Mucosa of stomach (tissue), 1 donor: ENCODE data around the gene FPGS.

Source experiments
- H3K27me3 ChIP-seq: one replicate; pipeline ENCODE4 v1.7.0; 2013; ENCODE audit warnings: mild to moderate bottlenecking, low read length; ENCODE audit not compliant: control insufficient read depth, insufficient read depth
- H3K36me3 ChIP-seq: one replicate; pipeline ENCODE4 v1.7.0; 2013; ENCODE audit warnings: low read length; ENCODE audit not compliant: control insufficient read depth, insufficient read depth
- H3K4me1 ChIP-seq: one replicate; pipeline ENCODE4 v1.7.0; 2013; ENCODE audit warnings: mild to moderate bottlenecking, low read length; ENCODE audit not compliant: control insufficient read depth, insufficient read depth
- H3K4me3 ChIP-seq: one replicate; pipeline ENCODE4 v1.7.0; 2013; ENCODE audit warnings: low read length
- H3K9ac ChIP-seq: one replicate; pipeline ENCODE4 v1.7.0; 2013; ENCODE audit warnings: mild to moderate bottlenecking, low read length, moderate library complexity
- H3K9me3 ChIP-seq: one replicate; pipeline ENCODE4 v1.7.0; 2013; ENCODE audit warnings: mild to moderate bottlenecking, low read length, moderate library complexity; ENCODE audit not compliant: control insufficient read depth
- donor health status: Pancreatic carcinoma.

FPGS gene

DNA sequence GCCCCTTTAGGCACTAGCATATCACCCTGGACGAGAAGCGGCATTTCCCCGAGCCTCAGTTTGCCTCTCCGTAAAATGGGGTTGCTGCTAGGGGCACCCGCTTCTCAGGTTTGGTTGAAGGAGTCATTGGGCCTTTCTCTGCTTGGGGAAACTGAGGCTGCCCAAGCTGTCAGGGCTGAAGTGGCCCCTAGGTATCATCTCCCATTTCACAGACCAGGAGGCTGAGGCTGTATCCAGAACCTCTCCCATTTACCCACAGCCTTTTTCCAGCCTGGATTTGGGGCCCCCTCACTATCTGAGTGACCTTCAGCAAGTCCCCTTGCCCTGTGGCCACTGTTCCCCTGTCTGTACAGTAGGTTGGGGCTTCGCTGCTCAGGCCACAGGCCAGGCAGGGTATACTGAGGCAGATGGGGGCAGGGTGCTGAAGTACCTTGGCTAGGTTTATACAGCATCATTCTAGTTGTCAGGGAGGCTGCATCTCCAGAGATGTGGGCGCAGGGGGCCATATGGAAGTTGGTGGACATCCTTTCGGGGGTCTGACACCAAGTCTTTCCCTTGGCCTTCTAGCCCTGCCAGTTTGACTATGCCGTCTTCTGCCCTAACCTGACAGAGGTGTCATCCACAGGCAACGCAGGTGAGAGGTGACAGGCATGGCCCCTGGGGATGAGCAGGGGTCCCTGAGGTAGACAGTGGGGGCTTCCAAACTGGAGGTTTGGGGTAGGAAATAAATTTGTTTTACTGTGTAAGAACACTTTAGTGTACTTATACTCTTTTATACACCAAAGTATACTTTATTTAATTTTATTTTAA lies 7.9 kb downstream of the FPGS start:
- no peaks in the 10 kb centered on the region for H3K27me3 ChIP-seq
- no peak overlapping the region for H3K4me3 ChIP-seq
- H3K9me3 ChIP-seq, result no peaks in the 10 kb centered on the region
- no peak overlapping the region for H3K9ac ChIP-seq
- H3K36me3 ChIP-seq, result peaks cover 5% of the 10 kb centered on the region
- peaks cover 14% of the 10 kb centered on the region for H3K4me1 ChIP-seq

DNA sequence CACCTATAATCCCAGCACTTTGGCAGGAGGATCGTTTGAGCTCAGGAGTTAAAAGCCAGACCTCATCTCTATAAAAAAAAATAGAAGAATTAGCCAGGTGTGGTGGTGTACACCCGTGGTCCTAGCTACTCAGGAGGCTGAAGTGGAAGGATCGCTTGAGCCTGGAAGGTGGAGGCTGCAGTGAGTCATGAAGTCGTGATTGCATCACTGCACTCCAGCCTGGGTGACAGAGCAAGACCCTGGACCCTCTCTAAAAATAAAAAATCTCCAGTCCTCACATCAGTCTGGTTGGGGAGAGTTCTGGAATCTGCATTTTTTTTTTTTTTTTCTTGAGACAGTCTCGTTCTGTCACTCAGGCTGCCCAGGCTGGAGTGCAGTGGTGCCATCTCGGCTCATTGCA lies 9.3 kb downstream of the FPGS start:
- peaks cover 5% of the 10 kb centered on the region for H3K36me3 ChIP-seq
- H3K9me3 ChIP-seq, result no peaks in the 10 kb centered on the region
- H3K4me3 ChIP-seq, result no peak overlapping the region
- H3K9ac ChIP-seq, result no peak overlapping the region
- no peaks in the 10 kb centered on the region for H3K27me3 ChIP-seq
- peaks cover 14% of the 10 kb centered on the region for H3K4me1 ChIP-seq

DNA sequence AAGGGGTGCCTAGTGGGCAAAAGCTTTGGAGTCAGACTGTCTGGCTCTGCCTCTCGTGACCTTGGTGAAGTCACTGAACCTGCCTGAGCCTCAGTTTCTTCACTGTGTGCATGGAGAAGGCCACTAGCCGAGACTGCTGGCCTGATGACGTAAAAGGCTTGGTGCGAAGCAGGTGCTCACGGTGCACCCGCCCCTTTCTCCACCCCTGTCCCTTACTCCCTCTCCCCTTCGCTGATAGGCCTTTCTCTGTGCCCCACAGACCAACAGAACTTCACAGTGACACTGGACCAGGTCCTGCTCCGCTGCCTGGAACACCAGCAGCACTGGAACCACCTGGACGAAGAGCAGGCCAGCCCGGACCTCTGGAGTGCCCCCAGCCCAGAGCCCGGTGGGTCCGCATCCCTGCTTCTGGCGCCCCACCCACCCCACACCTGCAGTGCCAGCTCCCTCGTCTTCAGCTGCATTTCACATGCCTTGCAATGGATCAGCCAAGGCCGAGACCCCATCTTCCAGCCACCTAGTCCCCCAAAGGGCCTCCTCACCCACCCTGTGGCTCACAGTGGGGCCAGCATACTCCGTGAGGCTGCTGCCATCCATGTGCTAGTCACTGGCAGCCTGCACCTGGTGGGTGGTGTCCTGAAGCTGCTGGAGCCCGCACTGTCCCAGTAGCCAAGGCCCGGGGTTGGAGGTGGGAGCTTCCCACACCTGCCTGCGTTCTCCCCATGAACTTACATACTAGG lies 10.4 kb downstream of the FPGS start:
- no peak overlapping the region for H3K4me3 ChIP-seq
- H3K9me3 ChIP-seq, result no peaks in the 10 kb centered on the region
- H3K4me1 ChIP-seq, result peaks cover 14% of the 10 kb centered on the region
- no peak overlapping the region for H3K9ac ChIP-seq
- peaks cover 5% of the 10 kb centered on the region for H3K36me3 ChIP-seq
- H3K27me3 ChIP-seq, result no peaks in the 10 kb centered on the region

DNA sequence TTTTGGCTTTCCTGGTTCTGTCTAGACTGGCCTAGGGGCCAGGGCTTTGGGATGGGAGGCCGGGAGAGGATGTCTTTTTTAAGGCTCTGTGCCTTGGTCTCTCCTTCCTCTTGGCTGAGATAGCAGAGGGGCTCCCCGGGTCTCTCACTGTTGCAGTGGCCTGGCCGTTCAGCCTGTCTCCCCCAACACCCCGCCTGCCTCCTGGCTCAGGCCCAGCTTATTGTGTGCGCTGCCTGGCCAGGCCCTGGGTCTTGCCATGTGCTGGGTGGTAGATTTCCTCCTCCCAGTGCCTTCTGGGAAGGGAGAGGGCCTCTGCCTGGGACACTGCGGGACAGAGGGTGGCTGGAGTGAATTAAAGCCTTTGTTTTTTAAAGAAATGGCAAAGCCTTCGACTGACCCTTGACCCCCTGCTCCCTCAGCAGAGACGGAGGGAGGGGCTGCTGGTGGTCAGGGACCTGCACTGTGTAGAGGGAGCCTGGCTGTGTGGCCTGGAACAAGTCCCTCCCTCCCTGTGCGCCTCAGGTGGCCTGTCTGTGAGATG lies 11.1 kb downstream of the FPGS start:
- Histone ChIP-seq H3K36me3 (peaks cover 5% of the 10 kb centered on the region), H3K4me3 (no peak overlapping the region), H3K9me3 (no peaks in the 10 kb centered on the region), H3K4me1 (peaks cover 12% of the 10 kb centered on the region), H3K9ac (no peak overlapping the region), H3K27me3 (no peaks in the 10 kb centered on the region)

DNA sequence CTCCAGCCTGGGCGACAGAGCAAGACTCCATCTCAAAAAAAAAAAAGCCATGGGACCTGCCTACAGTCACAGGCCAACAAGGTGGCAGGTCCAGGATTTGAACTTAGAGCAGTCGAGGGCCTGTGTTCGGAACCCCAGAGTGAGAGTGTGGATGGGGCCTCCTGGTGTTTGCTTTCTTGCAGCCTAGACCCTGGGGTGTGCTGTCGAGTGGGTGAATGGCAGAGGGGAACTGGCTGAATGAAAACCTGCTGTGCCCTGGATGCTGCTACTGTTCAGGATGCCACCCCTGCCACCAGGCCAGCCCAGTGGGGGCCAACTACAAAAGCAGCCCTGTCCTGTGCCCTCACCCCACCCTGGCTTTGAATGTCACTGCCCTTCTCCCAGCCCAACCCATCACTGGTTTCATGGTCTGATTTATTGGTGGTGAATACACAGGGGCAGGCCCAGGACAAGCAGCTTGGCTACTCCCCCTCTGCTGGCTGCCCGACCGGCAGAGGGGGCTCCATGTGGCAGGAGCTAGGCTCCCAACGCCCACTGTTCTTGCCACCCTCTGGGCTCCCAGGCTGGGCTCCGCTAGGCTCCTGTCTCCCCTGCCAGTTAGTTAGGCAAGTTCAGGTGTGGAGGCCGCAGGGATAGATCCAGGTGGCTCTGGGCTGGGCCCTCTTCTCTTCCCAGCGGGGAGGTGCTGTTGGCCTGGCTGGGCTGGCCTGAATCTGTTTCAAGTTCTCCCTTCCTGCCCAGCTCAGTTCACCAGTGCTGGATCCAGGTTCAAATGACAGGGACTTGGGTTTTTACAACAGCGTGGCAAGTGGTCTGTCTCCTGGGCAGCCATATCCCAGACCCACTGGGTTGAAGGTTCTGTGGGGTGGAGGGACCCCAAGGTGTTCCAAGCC lies 12.2 kb downstream of the FPGS start:
- Histone ChIP-seq H3K9me3 (no peaks in the 10 kb centered on the region), H3K4me3 (no peak overlapping the region), H3K9ac (no peak overlapping the region), H3K4me1 (peaks cover 3% of the 10 kb centered on the region), H3K27me3 (no peaks in the 10 kb centered on the region), H3K36me3 (peaks cover 5% of the 10 kb centered on the region)

DNA sequence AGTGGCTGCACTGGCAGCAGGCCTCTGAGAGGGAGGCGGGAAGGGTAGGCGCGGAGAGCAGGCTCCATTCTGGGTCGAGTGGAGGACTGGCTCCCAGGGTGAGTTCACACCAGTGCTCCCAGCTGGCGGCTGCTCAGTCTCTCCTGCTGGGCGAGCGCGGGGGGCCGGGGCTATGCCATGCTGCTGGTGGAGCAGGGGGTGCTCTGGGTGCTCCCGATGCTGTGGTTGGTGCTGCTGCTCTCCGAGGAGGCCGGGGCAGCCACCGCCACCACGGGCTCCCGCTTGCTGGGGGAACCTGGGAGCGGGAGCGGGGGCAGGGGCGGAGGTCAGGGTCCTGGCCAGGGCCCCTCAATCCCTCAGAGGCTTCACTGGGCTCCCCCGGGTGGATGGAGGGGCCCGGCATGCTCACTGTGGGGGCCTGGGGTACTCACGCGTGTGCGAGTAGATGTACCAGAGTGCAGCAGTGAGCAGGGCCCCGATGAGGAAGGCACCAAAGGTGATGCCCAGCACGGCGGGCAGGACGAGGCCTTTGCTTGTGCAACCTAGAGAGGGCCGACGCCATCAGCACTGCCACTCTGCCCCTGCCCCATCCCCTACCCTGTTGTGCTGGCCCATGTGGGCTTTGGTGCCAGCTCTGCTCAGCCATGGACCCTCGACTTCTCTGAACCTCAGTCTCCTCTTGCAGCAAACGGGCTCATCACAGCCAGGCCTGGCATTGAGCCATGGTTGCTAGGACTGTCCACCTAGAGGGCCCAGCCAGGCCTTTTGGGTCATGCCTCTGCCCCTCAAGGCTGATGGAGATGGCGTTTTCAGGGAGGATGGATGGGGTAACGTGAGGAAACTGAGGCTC lies 13.1 kb downstream of the FPGS start:
- Histone ChIP-seq H3K9me3 (no peaks in the 10 kb centered on the region), H3K36me3 (peaks cover 5% of the 10 kb centered on the region), H3K9ac (no peak overlapping the region), H3K4me1 (no peaks in the 10 kb centered on the region), H3K27me3 (no peaks in the 10 kb centered on the region), H3K4me3 (no peak overlapping the region)

DNA sequence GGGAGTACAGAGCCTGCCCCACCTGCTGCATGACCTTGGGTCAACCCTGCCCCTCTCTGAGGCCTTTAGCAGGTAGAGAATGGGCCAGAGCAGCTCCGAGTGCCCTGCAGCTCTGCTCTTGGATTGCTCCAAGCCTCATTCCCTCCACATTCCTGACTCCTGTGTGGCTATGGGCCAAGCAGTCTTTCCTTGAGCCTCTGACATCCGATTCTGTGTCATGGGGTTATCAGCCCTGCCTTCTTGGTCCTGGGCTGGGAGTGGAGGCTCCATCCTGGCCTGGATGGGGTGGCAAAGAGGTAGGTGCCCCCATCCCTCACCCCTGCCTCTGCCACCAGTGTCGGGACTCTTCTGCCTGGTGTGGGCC lies 13.7 kb downstream of the FPGS start:
- no peak overlapping the region for H3K4me3 ChIP-seq
- H3K27me3 ChIP-seq, result no peaks in the 10 kb centered on the region
- H3K4me1 ChIP-seq, result no peaks in the 10 kb centered on the region
- peaks cover 5% of the 10 kb centered on the region for H3K36me3 ChIP-seq
- no peak overlapping the region for H3K9ac ChIP-seq
- no peaks in the 10 kb centered on the region for H3K9me3 ChIP-seq

DNA sequence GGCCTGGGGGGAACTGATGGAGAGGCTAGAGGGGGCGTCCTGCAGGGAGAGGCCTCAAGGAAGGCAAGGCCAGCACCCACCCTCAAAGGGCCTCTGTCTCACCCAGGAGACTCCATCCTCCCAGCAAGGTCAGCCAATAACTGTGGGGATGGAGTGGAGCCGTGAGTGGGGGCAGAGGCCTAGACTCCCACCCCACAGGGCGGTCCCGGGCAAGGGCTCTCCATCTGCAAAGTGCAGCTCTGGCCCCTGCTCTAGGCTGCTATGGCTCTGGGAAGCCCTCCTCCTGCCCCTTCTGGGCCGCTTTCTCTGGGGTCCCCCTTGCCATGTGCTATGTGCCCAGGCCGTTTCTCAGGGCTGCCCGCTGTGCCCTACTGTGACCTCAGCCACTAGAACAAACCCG lies 14.0 kb downstream of the FPGS start:
- H3K9ac ChIP-seq, result no peak overlapping the region
- peaks cover 5% of the 10 kb centered on the region for H3K36me3 ChIP-seq
- H3K27me3 ChIP-seq, result no peaks in the 10 kb centered on the region
- no peaks in the 10 kb centered on the region for H3K9me3 ChIP-seq
- no peaks in the 10 kb centered on the region for H3K4me1 ChIP-seq
- no peak overlapping the region for H3K4me3 ChIP-seq

DNA sequence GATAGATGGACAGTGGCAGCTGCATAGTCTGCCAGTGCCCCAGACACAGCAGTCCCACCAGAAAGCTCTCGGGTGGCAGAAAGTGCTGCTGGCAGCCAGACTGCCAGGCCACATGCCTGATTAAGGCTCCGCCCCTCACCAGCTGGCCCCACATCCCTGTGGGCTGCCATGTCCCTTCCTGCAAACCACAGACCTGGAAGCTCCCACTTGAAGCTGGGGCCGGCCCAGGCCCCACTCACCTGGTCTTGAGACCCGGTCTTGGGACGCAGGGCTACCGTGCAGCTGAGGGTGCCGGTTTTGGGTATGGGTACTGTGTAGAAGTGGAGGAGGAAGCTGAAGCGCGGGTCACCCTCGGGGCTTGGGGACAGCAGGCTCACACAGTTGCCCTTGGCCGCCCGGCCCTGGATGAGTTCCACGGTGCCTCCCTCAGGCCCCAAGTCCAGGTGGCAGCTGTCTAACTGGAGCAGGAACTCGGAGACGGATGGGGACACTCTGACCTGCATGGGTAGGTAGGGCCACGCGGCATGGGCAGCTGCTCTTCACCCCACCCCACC lies 15.3 kb downstream of the FPGS start:
- no peak overlapping the region for H3K9ac ChIP-seq
- H3K4me1 ChIP-seq, result no peaks in the 10 kb centered on the region
- H3K36me3 ChIP-seq, result peaks cover 5% of the 10 kb centered on the region
- no peaks in the 10 kb centered on the region for H3K27me3 ChIP-seq
- no peaks in the 10 kb centered on the region for H3K9me3 ChIP-seq
- no peak overlapping the region for H3K4me3 ChIP-seq

DNA sequence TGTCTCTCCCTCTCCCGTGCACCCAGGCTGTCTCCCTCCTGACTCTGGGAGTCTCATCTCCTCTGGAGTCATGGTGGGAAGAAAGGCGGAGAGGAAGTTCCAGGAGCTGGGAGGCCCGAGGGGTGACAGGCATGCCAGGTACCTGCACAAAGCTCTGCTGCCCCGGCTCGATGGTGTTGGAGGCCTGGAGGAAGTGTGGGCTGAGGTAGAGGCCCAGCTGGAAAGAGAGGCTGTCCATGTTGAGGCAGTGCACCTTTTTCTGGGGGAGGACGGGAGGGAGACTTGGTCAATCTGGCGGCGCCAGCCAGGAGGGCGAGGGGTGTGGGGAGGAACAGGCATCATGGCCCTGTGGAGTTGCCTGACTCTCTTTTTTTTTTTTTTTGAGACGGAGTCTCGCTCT lies 15.9 kb downstream of the FPGS start:
- Histone ChIP-seq H3K4me1 (no peaks in the 10 kb centered on the region), H3K9ac (no peak overlapping the region), H3K4me3 (no peak overlapping the region), H3K27me3 (no peaks in the 10 kb centered on the region), H3K9me3 (no peaks in the 10 kb centered on the region), H3K36me3 (peaks cover 5% of the 10 kb centered on the region)

DNA sequence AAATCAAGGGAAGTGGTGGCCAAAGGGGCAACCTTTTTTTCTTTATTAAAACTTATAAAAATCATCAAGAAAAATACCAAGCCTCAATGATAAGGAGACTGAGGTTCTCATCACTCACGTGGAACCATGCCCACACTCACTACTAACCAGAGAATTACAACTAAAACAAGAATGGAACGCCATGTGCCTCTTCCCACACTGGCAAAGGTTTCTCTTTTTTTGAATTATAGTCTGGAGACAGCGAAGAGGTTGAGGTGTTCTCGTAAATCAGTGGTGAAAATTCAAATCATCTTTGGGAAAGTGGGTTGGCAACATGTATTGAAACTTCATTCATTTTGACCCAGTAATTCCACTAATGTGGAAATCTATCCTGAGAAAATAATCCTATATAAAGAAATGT lies 19.4 kb downstream of the FPGS start:
- Histone ChIP-seq H3K36me3 (no peaks in the 10 kb centered on the region), H3K4me3 (no peak overlapping the region), H3K27me3 (peaks cover 11% of the 10 kb centered on the region), H3K9me3 (no peaks in the 10 kb centered on the region), H3K4me1 (no peaks in the 10 kb centered on the region), H3K9ac (no peak overlapping the region)
